ENCODE measurements around the gene NAA15. TPM values are rescaled to one million over a fixed set of nuclear protein-coding genes. Genes with fewer than 3 reads are reported as not detected.

The NAA15 gene
- total RNA-seq, 4 donors from 2014 or later: 30.0 to 42.3 (median 33.2) TPM

DNA sequence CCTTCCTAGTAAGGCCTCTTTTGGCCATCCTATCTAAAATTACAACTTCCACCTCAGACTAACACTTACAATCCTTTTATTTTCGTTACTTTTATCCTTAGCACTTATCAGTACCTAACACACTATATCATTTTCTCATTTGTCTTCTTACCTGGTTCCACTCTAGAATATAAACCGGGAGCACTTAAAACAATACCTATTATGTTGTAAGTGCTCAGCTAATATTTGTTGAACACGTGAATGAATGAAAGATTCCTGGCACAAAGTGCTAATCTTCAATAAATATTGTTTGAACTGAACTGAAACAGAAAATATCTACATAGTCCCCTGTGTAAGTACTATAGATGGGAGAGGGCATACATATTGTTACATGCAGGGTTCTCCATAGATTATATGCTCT is 35.7 kb upstream of the NAA15 start:
- 56 to 59% methylated on average over 3 of the region's 3 CpGs for WGBS, 2 donors
- Histone ChIP-seq H3K4me1 (peaks cover 0 to 14% (median 0%) of the 10 kb centered on the region in 4 donors), H3K4me3 (no peak overlapping the region), H3K36me3 (no peaks in the 10 kb centered on the region), H3K27ac (no peak overlapping the region), H3K9me3 (no peaks in the 10 kb centered on the region), H3K27me3 (no peaks in the 10 kb centered on the region)
- no peak for DNase-seq (ENCODE audit: low spot score in 2 of 2)
- no peak for TF ChIP-seq POLR2A (IDR thresholded peaks at IDR 0.05)
- TF ChIP-seq, protein P1, sequence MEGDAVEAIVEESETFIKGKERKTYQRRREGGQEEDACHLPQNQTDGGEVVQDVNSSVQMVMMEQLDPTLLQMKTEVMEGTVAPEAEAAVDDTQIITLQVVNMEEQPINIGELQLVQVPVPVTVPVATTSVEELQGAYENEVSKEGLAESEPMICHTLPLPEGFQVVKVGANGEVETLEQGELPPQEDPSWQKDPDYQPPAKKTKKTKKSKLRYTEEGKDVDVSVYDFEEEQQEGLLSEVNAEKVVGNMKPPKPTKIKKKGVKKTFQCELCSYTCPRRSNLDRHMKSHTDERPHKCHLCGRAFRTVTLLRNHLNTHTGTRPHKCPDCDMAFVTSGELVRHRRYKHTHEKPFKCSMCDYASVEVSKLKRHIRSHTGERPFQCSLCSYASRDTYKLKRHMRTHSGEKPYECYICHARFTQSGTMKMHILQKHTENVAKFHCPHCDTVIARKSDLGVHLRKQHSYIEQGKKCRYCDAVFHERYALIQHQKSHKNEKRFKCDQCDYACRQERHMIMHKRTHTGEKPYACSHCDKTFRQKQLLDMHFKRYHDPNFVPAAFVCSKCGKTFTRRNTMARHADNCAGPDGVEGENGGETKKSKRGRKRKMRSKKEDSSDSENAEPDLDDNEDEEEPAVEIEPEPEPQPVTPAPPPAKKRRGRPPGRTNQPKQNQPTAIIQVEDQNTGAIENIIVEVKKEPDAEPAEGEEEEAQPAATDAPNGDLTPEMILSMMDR (IDR thresholded peaks at IDR 0.05): no peak
- TF ChIP-seq EP300 (IDR thresholded peaks at IDR 0.05): no peak

DNA sequence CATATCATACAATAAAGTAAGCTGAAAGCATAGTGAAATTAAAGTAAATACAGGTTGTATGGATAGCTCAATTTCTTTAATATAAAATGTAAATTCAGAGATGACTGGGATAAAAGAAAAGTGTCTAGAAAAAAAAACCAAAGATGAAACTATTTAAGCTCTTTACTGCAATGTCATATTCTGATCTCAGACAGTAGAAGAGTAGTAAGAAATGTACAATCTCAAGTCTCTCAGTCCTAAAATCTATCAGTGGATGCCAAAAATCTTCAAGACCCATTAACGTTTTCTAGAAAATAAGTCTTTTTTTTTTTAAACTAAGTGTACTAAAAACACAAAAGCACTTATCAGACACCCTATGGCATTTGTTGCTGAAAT is 35.1 kb upstream of the NAA15 start:
- Histone ChIP-seq H3K36me3 (no peaks in the 10 kb centered on the region), H3K27ac (peak overlapping the region in 3 of 4 donors; percentile 4 to 55 (median 5)), H3K4me1 (peaks cover 0 to 14% (median 0%) of the 10 kb centered on the region in 4 donors), H3K4me3 (peak overlapping the region in 1 of 4 donors; percentile 45), H3K27me3 (no peaks in the 10 kb centered on the region), H3K9me3 (no peaks in the 10 kb centered on the region)
- 2 to 5% methylated on average over 1 of the region's 1 CpG for WGBS, 2 donors
- TF ChIP-seq POLR2A (IDR thresholded peaks at IDR 0.05) (no peak), EP300 (IDR thresholded peaks at IDR 0.05) (no peak)
- TF ChIP-seq, protein P1 (IDR thresholded peaks at IDR 0.05): no peak
- no peak for DNase-seq (ENCODE audit: low spot score in 2 of 2)

DNA sequence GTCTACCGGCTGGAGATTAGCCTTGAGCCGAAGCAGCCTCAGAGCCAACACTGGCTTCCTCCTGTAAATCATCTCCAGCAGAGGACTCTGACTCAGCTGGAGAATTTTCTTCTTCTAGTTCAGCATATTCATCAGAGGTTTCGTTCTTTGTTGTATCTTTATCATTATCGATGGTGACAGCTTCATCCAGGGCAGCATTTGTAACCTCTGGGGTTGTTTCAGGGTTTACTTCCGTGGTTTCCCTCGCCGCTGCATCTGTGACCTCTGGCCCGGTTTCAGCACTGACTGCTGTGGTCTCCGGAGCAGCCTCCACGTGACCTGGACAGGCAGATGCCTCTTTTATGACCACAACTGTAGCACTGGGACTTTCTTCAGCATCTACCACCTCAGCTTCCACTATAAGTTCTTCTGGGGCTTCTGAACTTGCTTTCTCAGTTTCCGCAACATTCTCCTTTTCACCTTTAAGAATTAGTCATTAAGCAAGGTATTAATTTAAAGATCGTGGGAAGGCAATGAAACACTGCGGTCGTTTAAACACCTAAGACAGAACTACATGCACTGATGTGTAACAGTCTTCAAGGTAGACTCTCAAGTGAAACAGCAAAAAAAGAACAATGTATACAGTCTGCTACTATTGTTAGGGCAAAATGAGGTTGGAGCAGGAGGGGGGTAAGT is 34.6 kb upstream of the NAA15 start:
- Histone ChIP-seq H3K27me3 (no peaks in the 10 kb centered on the region), H3K4me1 (peaks cover 0 to 14% (median 0%) of the 10 kb centered on the region in 4 donors), H3K36me3 (no peaks in the 10 kb centered on the region), H3K27ac (peak overlapping the region in 3 of 4 donors; percentile 4 to 55 (median 5)), H3K4me3 (peak overlapping the region; percentile 1 to 45 (median 26)), H3K9me3 (no peaks in the 10 kb centered on the region)
- TF ChIP-seq, protein P1 (IDR thresholded peaks at IDR 0.05): no peak
- TF ChIP-seq EP300 (IDR thresholded peaks at IDR 0.05) (no peak), POLR2A (IDR thresholded peaks at IDR 0.05) (no peak)
- peak; percentile 44 to 75 for DNase-seq (ENCODE audit: low spot score in 2 of 2)
- WGBS, 2 donors: 18 to 21% methylated on average over 14 of the region's 14 CpGs

DNA sequence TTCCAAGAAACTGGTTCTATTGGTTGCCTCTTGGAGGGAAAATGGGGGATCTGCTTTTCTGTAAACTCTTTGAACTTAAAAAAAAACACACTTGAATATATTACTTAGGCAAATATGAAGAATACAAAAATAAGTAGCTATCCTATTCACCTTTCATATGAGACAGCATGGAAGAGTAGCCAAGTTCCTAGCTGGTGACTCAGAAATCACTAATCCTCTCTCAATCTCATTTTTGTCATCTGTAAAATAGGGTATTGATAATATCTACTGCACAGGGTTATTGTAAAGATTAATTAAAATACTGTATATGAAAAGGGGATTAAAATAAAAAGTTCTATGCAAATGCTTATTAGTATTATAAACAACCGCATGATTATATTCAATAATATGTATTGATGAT is 34.0 kb upstream of the NAA15 start:
- no peak for TF ChIP-seq POLR2A (IDR thresholded peaks at IDR 0.05)
- TF ChIP-seq, protein P1 (IDR thresholded peaks at IDR 0.05): no peak
- TF ChIP-seq EP300 (IDR thresholded peaks at IDR 0.05): no peak
- no peak overlapping the region for H3K27ac ChIP-seq
- H3K9me3 ChIP-seq: no peaks in the 10 kb centered on the region
- 95 to 98% methylated on average over 1 of the region's 1 CpG for WGBS, 2 donors
- H3K27me3 ChIP-seq: no peaks in the 10 kb centered on the region
- H3K4me3 ChIP-seq: no peak overlapping the region
- no peak for DNase-seq (ENCODE audit: low spot score in 2 of 2)
- H3K4me1 ChIP-seq: peaks cover 0 to 14% (median 0%) of the 10 kb centered on the region in 4 donors
- H3K36me3 ChIP-seq: no peaks in the 10 kb centered on the region

DNA sequence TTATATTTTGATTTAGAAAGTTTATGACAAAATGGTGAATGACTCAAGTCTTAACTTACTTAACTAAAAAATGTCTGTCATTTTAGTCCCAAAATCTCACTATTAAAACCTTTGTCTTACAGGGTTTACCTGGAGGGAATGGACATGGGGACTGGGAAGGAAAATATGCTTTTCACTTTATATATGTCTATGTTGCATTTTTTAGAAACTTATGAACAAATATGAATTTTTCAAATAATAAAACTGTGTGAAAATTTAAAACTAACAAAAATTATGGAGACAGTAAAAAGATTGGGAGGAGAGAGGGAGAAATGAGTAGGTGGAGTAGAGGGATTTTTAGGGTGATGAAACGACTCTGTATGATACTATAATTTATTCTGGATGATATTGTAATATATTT is 27.5 kb upstream of the NAA15 start:
- Histone ChIP-seq H3K9me3 (no peaks in the 10 kb centered on the region), H3K27ac (no peak overlapping the region), H3K4me3 (no peak overlapping the region), H3K27me3 (peaks cover 0 to 16% of the 10 kb centered on the region in 2 donors), H3K4me1 (no peaks in the 10 kb centered on the region), H3K36me3 (no peaks in the 10 kb centered on the region)
- DNase-seq (ENCODE audit: low spot score in 2 of 2): no peak
- TF ChIP-seq EP300 (IDR thresholded peaks at IDR 0.05): no peak
- TF ChIP-seq POLR2A (IDR thresholded peaks at IDR 0.05): no peak
- TF ChIP-seq, protein P1 (IDR thresholded peaks at IDR 0.05): no peak
- 86 to 93% methylated on average over 1 of the region's 1 CpG for WGBS, 2 donors

All from tibial nerve (tissue), 4 donors.